Liver (tissue), 3 donors: ENCODE results near the gene NHSL2.
A peak's percentile ranks its signal among the peaks of the same experiment; 100 is the strongest.

Experiments used
- CTCF ChIP-seq: fragments of 150-350 bp; IDR thresholded peaks from 2 replicates; pipeline ENCODE4 v1.5.1; 2017; ENCODE audit warnings: improper control_type of control experiment, low read depth, low read length; ENCODE audit not compliant: missing input control
- MAX ChIP-seq: IDR thresholded peaks from 2 replicates; pipeline ENCODE4 v1.6.1; 2016; ENCODE audit warnings: antibody characterized with exemption
- RAD21 ChIP-seq, 2 donors: IDR thresholded peaks; 2 replicates each; pipeline ENCODE4 v1.6.1; 2016; ENCODE audit warnings: antibody characterized with exemption in 2 of 2, mild to moderate bottlenecking in 2 of 2
- RXRA ChIP-seq, 2 donors: IDR thresholded peaks; 2 replicates each; pipeline ENCODE4 v1.6.1; 2017 to 2018; ENCODE audit warnings: antibody characterized with exemption in 2 of 2, mild to moderate bottlenecking in 1 of 2
- donor health status: healthy.
- donor health status: healthy.

- TF ChIP-seq RAD21 (IDR thresholded peaks at IDR 0.05) (peak in 1 of 2 donors; percentile 56), MAX (no peak), CTCF (peak; percentile 34), RXRA (IDR thresholded peaks at IDR 0.05) (no peak)
Observed at GRCh38 chrX:72128881-72129280, 218.2 kb downstream of the NHSL2 start.
